Neural progenitor cell (in vitro differentiated cells): Measurements from ENCODE around the gene MPZL1. TPM values are rescaled to one million over a fixed set of nuclear protein-coding genes. Genes with fewer than 3 reads are reported as not detected.

Experiments
- DNase-seq: peaks from one replicate; pipeline ENCODE4 v3.0.0-alpha.2; 2016; ENCODE audit warnings: low spot score
- H2AFZ ChIP-seq: fragments of 200-600 bp; sonication (generic); replicated peaks from 2 replicates; pipeline ENCODE4 v1.6.1; 2016; ENCODE audit warnings: antibody characterized with exemption
- H3F3A ChIP-seq: fragments of 200-600 bp; sonication (generic); 2 replicates; pipeline ENCODE4 v1.6.1; 2016; ENCODE audit warnings: antibody characterized with exemption, low read depth
- H3K27ac ChIP-seq: fragments of 200-600 bp; sonication (generic); 2 replicates; pipeline ENCODE4 v1.5.1; 2016; ENCODE audit warnings: mild to moderate bottlenecking
- H3K27me3 ChIP-seq: fragments of 200-600 bp; sonication (generic); 2 replicates; pipeline ENCODE4 v1.6.1; 2016; ENCODE audit warnings: mild to moderate bottlenecking, moderate library complexity
- H3K36me3 ChIP-seq: fragments of 200-600 bp; sonication (generic); 2 replicates; pipeline ENCODE4 v1.5.1; 2016
- H3K4me1 ChIP-seq: fragments of 200-600 bp; sonication (generic); 2 replicates; pipeline ENCODE4 v1.6.1; 2016; ENCODE audit warnings: mixed run types
- H3K4me2 ChIP-seq: fragments of 200-600 bp; sonication (generic); 2 replicates; pipeline ENCODE4 v1.6.1; 2016
- H3K4me3 ChIP-seq: fragments of 200-600 bp; sonication (generic); 2 replicates; pipeline ENCODE4 v1.5.1; 2016
- H3K79me2 ChIP-seq: fragments of 200-600 bp; sonication (generic); 2 replicates; pipeline ENCODE4 v1.6.1; 2016; ENCODE audit warnings: low read depth
- H3K9ac ChIP-seq: fragments of 200-600 bp; sonication (generic); 2 replicates; pipeline ENCODE4 v1.6.1; 2016
- H3K9me3 ChIP-seq: fragments of 200-600 bp; sonication (generic); 2 replicates; pipeline ENCODE4 v1.5.1; 2016; ENCODE audit warnings: low read depth
- H4K20me1 ChIP-seq: fragments of 200-600 bp; sonication (generic); 2 replicates; pipeline ENCODE4 v1.6.1; 2016; ENCODE audit warnings: low read depth
- H3K27ac Mint-ChIP-seq: 3 replicates; pipeline ENCODE4 v1.8.0; 2021; ENCODE audit warnings: mixed read lengths
- H3K27me3 Mint-ChIP-seq: 2 replicates; pipeline ENCODE4 v1.8.0; 2022; ENCODE audit warnings: low read depth, mild to moderate bottlenecking, inconsistent platforms, moderate library complexity, mixed read lengths; ENCODE audit not compliant: insufficient read depth
- H3K36me3 Mint-ChIP-seq: 3 replicates; pipeline ENCODE4 v1.8.0; 2021; ENCODE audit warnings: mixed read lengths
- H3K4me1 Mint-ChIP-seq: 3 replicates; pipeline ENCODE4 v1.8.0; 2021; ENCODE audit warnings: mixed read lengths
- H3K4me3 Mint-ChIP-seq: 3 replicates; pipeline ENCODE4 v1.8.0; 2021; ENCODE audit warnings: mild to moderate bottlenecking, moderate library complexity, mixed read lengths
- H3K9me3 Mint-ChIP-seq: 3 replicates; pipeline ENCODE4 v1.8.0; 2020; ENCODE audit warnings: mixed read lengths
- EZH2 ChIP-seq: fragments of 200-600 bp; sonication (generic); IDR thresholded peaks from 2 replicates; pipeline ENCODE4 v1.6.1; 2017; ENCODE audit warnings: antibody characterized with exemption, mild to moderate bottlenecking, moderate library complexity
- EZH2phosphoT487 ChIP-seq: fragments of 200-600 bp; sonication (generic); IDR thresholded peaks from 2 replicates; pipeline ENCODE4 v1.6.1; 2017; ENCODE audit warnings: antibody characterized with exemption
- total RNA-seq: library from RNA; depleted of rRNA; stranded (reverse); fragments of >200 nt; gene quantifications from 2 replicates; pipeline ENCODE4 v1.2.3, GENCODE V29; 2015; ENCODE audit warnings: low replicate concordance
- TF ChIP-seq, protein P1 (sequence below): fragments of 200-600 bp; sonication (generic); IDR thresholded peaks from 2 replicates; pipeline ENCODE4 v1.5.1; 2017; ENCODE audit warnings: antibody characterized with exemption, mild to moderate bottlenecking

Gene MPZL1
- total RNA-seq, 1 donor from 2014 or later = 125 TPM

DNA sequence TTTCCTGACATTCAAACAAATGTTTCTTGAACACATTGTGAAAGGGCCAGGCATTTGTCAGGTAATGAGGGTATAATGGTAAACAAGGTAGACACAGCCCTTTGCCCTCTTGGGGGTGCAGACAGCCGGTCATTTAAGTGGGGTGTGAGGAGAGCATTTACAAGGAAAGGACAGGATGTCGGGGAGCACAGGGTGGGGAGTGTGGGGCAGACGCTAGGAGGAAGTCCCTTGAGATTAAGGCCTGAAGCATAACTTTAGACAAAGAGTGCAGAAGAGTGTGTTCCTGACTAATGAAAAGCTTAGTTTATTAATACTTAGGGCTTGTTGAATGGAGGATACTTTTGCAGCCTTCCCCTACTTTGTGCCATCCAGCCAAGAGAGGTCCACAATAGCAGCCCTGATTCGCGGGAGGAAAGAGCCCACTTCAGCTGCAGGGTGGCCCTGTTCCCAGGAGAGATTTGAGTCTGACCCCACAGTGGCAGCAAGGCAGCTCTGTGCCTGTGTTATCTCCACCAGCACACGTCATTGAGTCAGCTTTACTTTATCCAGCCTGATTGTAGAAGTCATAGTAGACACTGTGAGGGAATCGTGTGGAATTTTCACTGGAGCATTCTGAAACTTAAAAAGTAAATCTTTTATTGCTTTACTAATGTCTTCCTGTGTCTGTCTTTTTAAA lies 35.1 kb downstream of the MPZL1 start:
- Histone ChIP-seq H3K4me2 (no peak overlapping the region), H3K79me2 (peaks cover 96% of the 10 kb centered on the region), H3K4me1 (peaks cover 23% of the 10 kb centered on the region), H3K9me3 (no peaks in the 10 kb centered on the region), H3K27me3 (no peaks in the 10 kb centered on the region), H2AFZ (no peak overlapping the region), H3K4me3 (no peak overlapping the region), H3K36me3 (no peaks in the 10 kb centered on the region), H4K20me1 (peaks cover 81% of the 10 kb centered on the region), H3K27ac (no peak overlapping the region), H3K9ac (no peak overlapping the region), H3F3A (peaks cover 4% of the 10 kb centered on the region)
- DNase-seq = no peak
- no peak overlapping the region for H3K4me3 Mint-ChIP-seq
- no peaks in the 10 kb centered on the region for H3K9me3 Mint-ChIP-seq
- H3K36me3 Mint-ChIP-seq = peaks cover 5% of the 10 kb centered on the region
- H3K4me1 Mint-ChIP-seq = peaks cover 23% of the 10 kb centered on the region
- no peak for TF ChIP-seq EZH2phosphoT487
- TF ChIP-seq, protein P1, sequence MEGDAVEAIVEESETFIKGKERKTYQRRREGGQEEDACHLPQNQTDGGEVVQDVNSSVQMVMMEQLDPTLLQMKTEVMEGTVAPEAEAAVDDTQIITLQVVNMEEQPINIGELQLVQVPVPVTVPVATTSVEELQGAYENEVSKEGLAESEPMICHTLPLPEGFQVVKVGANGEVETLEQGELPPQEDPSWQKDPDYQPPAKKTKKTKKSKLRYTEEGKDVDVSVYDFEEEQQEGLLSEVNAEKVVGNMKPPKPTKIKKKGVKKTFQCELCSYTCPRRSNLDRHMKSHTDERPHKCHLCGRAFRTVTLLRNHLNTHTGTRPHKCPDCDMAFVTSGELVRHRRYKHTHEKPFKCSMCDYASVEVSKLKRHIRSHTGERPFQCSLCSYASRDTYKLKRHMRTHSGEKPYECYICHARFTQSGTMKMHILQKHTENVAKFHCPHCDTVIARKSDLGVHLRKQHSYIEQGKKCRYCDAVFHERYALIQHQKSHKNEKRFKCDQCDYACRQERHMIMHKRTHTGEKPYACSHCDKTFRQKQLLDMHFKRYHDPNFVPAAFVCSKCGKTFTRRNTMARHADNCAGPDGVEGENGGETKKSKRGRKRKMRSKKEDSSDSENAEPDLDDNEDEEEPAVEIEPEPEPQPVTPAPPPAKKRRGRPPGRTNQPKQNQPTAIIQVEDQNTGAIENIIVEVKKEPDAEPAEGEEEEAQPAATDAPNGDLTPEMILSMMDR = no peak
- TF ChIP-seq EZH2 = no peak
- no peaks in the 10 kb centered on the region for H3K27me3 Mint-ChIP-seq
- H3K27ac Mint-ChIP-seq = no peak overlapping the region

DNA sequence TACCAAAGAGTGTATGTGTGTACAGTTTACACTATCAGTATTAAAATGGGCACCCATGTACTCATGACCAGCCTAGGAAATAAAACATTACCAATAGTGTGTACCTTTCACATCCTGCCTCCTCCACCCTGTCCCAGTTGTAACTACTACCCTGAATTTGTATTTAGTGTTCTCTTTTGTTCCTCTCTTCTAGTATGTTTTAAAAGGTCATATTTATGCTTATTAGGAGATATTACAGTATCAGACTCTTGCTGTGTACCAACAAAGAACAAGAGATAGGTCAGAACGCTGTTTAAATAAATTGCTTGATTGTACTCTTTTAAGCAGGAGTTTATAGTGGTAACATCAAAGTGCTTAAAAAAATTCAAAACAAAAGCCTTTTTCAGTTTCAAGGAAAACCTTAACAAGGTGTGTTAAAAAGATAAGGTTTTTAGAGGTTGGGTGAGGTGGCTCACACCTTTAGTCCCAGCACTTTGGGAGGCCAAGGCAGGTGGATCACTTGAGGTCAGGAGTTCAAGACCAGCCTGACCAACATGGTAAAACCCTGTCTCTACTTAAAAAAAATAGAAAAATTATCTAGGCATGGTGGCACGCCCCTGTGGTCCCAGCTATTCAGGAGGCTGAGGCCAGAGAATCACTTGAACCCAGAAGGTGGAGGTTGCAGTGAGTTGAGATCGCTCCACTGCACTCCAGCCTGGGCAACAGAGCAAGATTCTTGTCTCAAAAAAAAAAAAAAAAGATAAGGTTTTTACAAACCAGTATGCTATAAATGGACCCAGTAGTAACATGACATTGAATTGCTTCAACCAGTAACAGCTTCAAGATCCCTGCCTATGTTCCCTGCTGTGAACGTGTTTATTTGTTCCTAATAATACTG lies 35.9 kb downstream of the MPZL1 start:
- H3K4me3 ChIP-seq = no peak overlapping the region
- no peaks in the 10 kb centered on the region for H3K9me3 Mint-ChIP-seq
- peaks cover 4% of the 10 kb centered on the region for H3F3A ChIP-seq
- no peaks in the 10 kb centered on the region for H3K27me3 Mint-ChIP-seq
- no peaks in the 10 kb centered on the region for H3K9me3 ChIP-seq
- no peak for TF ChIP-seq EZH2phosphoT487
- TF ChIP-seq, protein P1 = no peak
- no peak for TF ChIP-seq EZH2
- no peak overlapping the region for H3K27ac Mint-ChIP-seq
- H3K4me2 ChIP-seq = no peak overlapping the region
- H3K27ac ChIP-seq = no peak overlapping the region
- H3K36me3 ChIP-seq = no peaks in the 10 kb centered on the region
- no peak overlapping the region for H3K9ac ChIP-seq
- H3K4me3 Mint-ChIP-seq = no peak overlapping the region
- no peak overlapping the region for H2AFZ ChIP-seq
- H3K4me1 ChIP-seq = peaks cover 29% of the 10 kb centered on the region
- no peaks in the 10 kb centered on the region for H3K27me3 ChIP-seq
- peaks cover 96% of the 10 kb centered on the region for H3K79me2 ChIP-seq
- no peak for DNase-seq
- H3K36me3 Mint-ChIP-seq = peaks cover 5% of the 10 kb centered on the region
- peaks cover 24% of the 10 kb centered on the region for H3K4me1 Mint-ChIP-seq
- H4K20me1 ChIP-seq = peaks cover 81% of the 10 kb centered on the region

DNA sequence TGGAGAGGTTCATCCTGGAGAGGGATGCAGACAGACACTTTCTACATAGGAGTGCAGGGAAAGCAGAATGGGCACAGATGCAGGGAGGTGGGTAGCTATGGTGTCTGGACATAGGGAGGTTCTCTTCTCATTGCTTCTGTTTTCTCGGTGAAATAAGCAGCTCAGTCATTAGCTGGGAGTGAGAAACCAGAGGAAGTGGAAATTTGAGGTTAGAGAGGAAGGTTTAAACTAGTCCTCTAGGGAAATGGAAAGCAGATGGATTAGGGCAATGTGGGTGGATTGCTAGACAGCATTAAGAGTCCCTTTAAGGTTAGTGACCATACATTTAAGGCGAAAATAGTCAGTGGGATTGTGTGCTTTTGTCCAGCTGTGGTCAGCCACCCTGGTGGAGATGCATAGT lies 39.6 kb downstream of the MPZL1 start:
- DNase-seq = no peak
- Histone ChIP-seq H3K79me2 (peaks cover 79% of the 10 kb centered on the region), H3K4me2 (no peak overlapping the region), H3K9ac (no peak overlapping the region), H2AFZ (no peak overlapping the region), H3K27ac (no peak overlapping the region), H3F3A (no peaks in the 10 kb centered on the region), H3K4me1 (peaks cover 23% of the 10 kb centered on the region), H3K9me3 (no peaks in the 10 kb centered on the region), H3K4me3 (no peak overlapping the region), H3K27me3 (no peaks in the 10 kb centered on the region), H3K36me3 (no peaks in the 10 kb centered on the region), H4K20me1 (peaks cover 79% of the 10 kb centered on the region)
- TF ChIP-seq, protein P1 = no peak
- TF ChIP-seq EZH2phosphoT487 = no peak
- H3K4me1 Mint-ChIP-seq = peaks cover 21% of the 10 kb centered on the region
- no peak overlapping the region for H3K27ac Mint-ChIP-seq
- no peaks in the 10 kb centered on the region for H3K27me3 Mint-ChIP-seq
- no peaks in the 10 kb centered on the region for H3K9me3 Mint-ChIP-seq
- H3K36me3 Mint-ChIP-seq = peaks cover 15% of the 10 kb centered on the region
- no peak overlapping the region for H3K4me3 Mint-ChIP-seq
